Nucleus accumbens (tissue), 56 donors: ENCODE data around the gene EPHA10.

ENCODE experiments used
- DNase-seq, 56 donors: peaks; one replicate each; lab custom pipeline; 2025; lab: John Stamatoyannopoulos, UW

EPHA10 gene

GRCh38 chr1:37682334-37682987 lies 82.5 kb downstream of the EPHA10 start:
- DNase-seq = peak in 48 of 56 donors; percentile 3 to 89 (median 36)

GRCh38 chr1:37680933-37681332 lies 84.0 kb downstream of the EPHA10 start:
- no peak for DNase-seq

GRCh38 chr1:37677808-37678207 lies 87.1 kb downstream of the EPHA10 start:
- DNase-seq = no peak

- no peak for DNase-seq
These were observed 87.8 kb downstream of the EPHA10 start for GRCh38 chr1:37677143-37677439.

- peak in 7 of 56 donors; percentile 3 to 29 (median 16) for DNase-seq
These were observed 88.4 kb downstream of the EPHA10 start for GRCh38 chr1:37676281-37677142.

- no peak for DNase-seq
These were observed 91.0 kb downstream of the EPHA10 start for GRCh38 chr1:37673920-37674319.

GRCh38 chr1:37672136-37672870 lies 92.6 kb downstream of the EPHA10 start:
- no peak for DNase-seq

GRCh38 chr1:37671261-37671660 lies 93.7 kb downstream of the EPHA10 start:
- DNase-seq = no peak

- DNase-seq = no peak
These were observed 94.8 kb downstream of the EPHA10 start for GRCh38 chr1:37670133-37670532.

GRCh38 chr1:37667023-37667671 lies 97.8 kb downstream of the EPHA10 start:
- DNase-seq = no peak

- DNase-seq = no peak
These were observed 98.6 kb downstream of the EPHA10 start for GRCh38 chr1:37666241-37666867.
